Osteoblast (primary cell): ENCODE measurements around the gene JMJD1C. TPM values are rescaled to one million over a fixed set of nuclear protein-coding genes. Genes with fewer than 3 reads are reported as not detected.

ENCODE experiments used
- DNase-seq: peaks from one replicate; pipeline ENCODE4 v3.0.0; 2011; ENCODE audit warnings: low spot score, mixed read lengths; ENCODE audit not compliant: insufficient read length; ENCODE audit errors: missing footprints
- H2AFZ ChIP-seq: 2 replicates; pipeline ENCODE4 v1.6.0; 2011; ENCODE audit warnings: mild to moderate bottlenecking, low read length
- H3K27ac ChIP-seq: 2 replicates; pipeline ENCODE4 v1.5.1; 2011; ENCODE audit warnings: mild to moderate bottlenecking, low read depth, low read length, moderate library complexity
- H3K27me3 ChIP-seq: 2 replicates; pipeline ENCODE4 v1.6.0; 2012; ENCODE audit warnings: mild to moderate bottlenecking, control low read depth, inconsistent platforms, low read length, moderate library complexity; ENCODE audit not compliant: insufficient read depth
- H3K36me3 ChIP-seq: 2 replicates; pipeline ENCODE4 v1.5.1; 2011; ENCODE audit warnings: mild to moderate bottlenecking, low read length, control low read depth, moderate library complexity; ENCODE audit not compliant: insufficient read depth
- H3K4me1 ChIP-seq: 2 replicates; pipeline ENCODE4 v1.5.1; 2011; ENCODE audit warnings: mild to moderate bottlenecking, low read length, control low read depth, moderate library complexity; ENCODE audit not compliant: insufficient read depth
- H3K4me2 ChIP-seq: 2 replicates; pipeline ENCODE4 v1.6.0; 2011; ENCODE audit warnings: mild to moderate bottlenecking, low read length; ENCODE audit not compliant: insufficient read depth
- H3K4me3 ChIP-seq: fragments of 200-600 bp; sonication (generic); 3 replicates; pipeline ENCODE4 v1.5.1; 2012; ENCODE audit warnings: mild to moderate bottlenecking, low read length, inconsistent platforms; ENCODE audit not compliant: insufficient read depth
- H3K79me2 ChIP-seq: 2 replicates; pipeline ENCODE4 v1.6.0; 2012; ENCODE audit warnings: mild to moderate bottlenecking, low read length, control low read depth, inconsistent platforms; ENCODE audit not compliant: insufficient read depth
- H3K9me3 ChIP-seq: 2 replicates; pipeline ENCODE4 v1.5.1; 2011; ENCODE audit warnings: low read depth, low read length, control low read depth
- H4K20me1 ChIP-seq: 2 replicates; pipeline ENCODE4 v1.6.0; 2012; ENCODE audit warnings: mild to moderate bottlenecking, low read length, control low read depth; ENCODE audit not compliant: insufficient read depth
- total RNA-seq: library from RNA; depleted of rRNA; stranded (reverse); fragments of >200 nt; gene quantifications from 2 replicates; pipeline ENCODE4 v1.2.3, GENCODE V29; 2012
- TF ChIP-seq, protein P1 (sequence below): IDR thresholded peaks from 2 replicates; pipeline ENCODE4 v1.5.1; 2011; ENCODE audit warnings: mild to moderate bottlenecking, low read depth, low read length, moderate library complexity; ENCODE audit errors: extremely low read depth

Gene JMJD1C
- total RNA-seq, 1 donor = 92.6 TPM

DNA sequence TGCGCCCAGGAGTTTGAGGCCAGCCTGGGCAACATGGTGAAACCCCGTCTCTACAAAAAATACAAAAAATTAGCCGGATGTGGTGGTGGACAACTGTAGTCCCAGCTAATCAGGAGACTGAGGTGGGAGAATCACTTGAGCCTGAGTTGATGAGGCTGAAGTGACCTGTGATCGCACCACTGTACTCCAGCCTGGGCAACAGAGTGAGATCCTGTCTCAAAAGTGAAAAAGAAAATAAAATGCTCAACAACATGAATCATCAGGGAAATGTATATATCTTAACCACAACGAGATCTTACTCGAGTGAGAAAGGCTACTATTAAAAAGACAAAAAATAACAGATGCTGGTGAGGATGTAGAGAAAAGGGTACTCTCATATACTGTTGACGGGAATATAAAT is 72.7 kb downstream of the JMJD1C start:
- TF ChIP-seq, protein P1, sequence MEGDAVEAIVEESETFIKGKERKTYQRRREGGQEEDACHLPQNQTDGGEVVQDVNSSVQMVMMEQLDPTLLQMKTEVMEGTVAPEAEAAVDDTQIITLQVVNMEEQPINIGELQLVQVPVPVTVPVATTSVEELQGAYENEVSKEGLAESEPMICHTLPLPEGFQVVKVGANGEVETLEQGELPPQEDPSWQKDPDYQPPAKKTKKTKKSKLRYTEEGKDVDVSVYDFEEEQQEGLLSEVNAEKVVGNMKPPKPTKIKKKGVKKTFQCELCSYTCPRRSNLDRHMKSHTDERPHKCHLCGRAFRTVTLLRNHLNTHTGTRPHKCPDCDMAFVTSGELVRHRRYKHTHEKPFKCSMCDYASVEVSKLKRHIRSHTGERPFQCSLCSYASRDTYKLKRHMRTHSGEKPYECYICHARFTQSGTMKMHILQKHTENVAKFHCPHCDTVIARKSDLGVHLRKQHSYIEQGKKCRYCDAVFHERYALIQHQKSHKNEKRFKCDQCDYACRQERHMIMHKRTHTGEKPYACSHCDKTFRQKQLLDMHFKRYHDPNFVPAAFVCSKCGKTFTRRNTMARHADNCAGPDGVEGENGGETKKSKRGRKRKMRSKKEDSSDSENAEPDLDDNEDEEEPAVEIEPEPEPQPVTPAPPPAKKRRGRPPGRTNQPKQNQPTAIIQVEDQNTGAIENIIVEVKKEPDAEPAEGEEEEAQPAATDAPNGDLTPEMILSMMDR = no peak
- Histone ChIP-seq H3K4me1 (no peaks in the 10 kb centered on the region), H2AFZ (no peak overlapping the region), H3K9me3 (no peaks in the 10 kb centered on the region), H3K27me3 (no peaks in the 10 kb centered on the region), H3K27ac (no peak overlapping the region), H3K79me2 (peaks cover 91% of the 10 kb centered on the region), H3K4me3 (no peak overlapping the region), H3K4me2 (no peak overlapping the region), H3K36me3 (no peaks in the 10 kb centered on the region), H4K20me1 (peaks cover 4% of the 10 kb centered on the region)
- no peak for DNase-seq

DNA sequence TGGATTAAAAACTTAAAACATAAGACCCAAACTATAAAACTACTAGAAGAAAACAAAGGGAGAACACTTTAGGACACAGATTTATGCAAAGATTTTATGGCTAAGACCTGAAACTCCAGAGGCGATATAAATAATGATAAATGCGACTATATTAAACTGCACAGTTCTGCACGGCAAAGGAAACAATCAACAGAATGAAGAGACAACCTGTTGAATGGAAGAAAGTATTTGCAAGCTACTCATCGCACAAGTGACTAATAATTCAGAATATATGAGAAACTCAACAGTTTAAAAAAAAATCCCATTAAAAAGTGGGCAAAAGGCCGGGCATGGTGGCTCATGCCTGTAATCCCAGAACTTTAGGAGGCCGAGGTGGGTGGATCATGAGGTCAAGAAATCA is 73.6 kb downstream of the JMJD1C start:
- TF ChIP-seq, protein P1 = no peak
- Histone ChIP-seq H2AFZ (no peak overlapping the region), H3K79me2 (peaks cover 89% of the 10 kb centered on the region), H3K4me2 (no peak overlapping the region), H3K27ac (no peak overlapping the region), H3K4me1 (no peaks in the 10 kb centered on the region), H3K9me3 (no peaks in the 10 kb centered on the region), H3K4me3 (no peak overlapping the region), H3K36me3 (no peaks in the 10 kb centered on the region), H3K27me3 (no peaks in the 10 kb centered on the region), H4K20me1 (peaks cover 6% of the 10 kb centered on the region)
- no peak for DNase-seq

DNA sequence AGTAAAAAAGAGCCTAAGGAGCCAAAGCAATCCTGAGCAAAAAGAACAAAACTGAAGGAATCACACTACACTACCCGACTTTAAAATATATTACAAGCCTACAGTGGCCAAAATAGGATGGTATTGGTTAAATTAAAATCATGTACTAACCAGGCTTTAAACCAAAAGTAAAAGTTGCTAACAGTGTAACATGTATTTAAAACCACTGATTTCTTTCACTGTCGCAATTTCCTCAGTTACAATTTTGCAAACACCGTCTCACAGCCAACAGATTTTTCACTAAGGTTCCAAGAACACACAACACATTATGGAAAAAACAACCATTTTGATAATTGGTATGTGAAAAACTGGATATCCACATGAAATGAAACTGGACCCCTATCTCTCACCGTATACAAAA is 74.0 kb downstream of the JMJD1C start:
- Histone ChIP-seq H3K36me3 (no peaks in the 10 kb centered on the region), H3K27ac (no peak overlapping the region), H3K79me2 (peaks cover 93% of the 10 kb centered on the region), H4K20me1 (peaks cover 8% of the 10 kb centered on the region), H3K9me3 (no peaks in the 10 kb centered on the region), H3K4me2 (no peak overlapping the region), H2AFZ (no peak overlapping the region), H3K4me3 (no peak overlapping the region), H3K4me1 (no peaks in the 10 kb centered on the region), H3K27me3 (no peaks in the 10 kb centered on the region)
- no peak for DNase-seq
- TF ChIP-seq, protein P1 = no peak

DNA sequence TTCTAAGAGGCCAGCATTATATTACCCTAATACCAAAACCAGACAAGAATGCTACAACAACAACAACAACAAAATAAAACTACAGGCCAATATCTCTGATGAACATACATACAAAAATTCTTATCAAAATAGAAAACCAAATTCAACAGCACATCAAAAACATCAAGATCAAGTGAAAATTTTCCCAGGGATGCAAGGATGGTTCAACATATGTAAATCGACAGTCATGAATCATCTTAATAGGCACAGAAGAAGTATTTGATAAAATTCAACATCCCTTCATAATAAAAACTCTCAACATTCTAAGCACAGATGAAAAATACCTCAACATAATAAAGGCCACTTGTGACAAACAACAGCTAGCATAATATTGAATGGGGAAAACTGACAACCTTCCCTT is 75.3 kb downstream of the JMJD1C start:
- H3K79me2 ChIP-seq = peaks cover 96% of the 10 kb centered on the region
- H3K4me3 ChIP-seq = no peak overlapping the region
- no peaks in the 10 kb centered on the region for H3K4me1 ChIP-seq
- no peak for DNase-seq
- H2AFZ ChIP-seq = no peak overlapping the region
- peaks cover 15% of the 10 kb centered on the region for H4K20me1 ChIP-seq
- H3K36me3 ChIP-seq = no peaks in the 10 kb centered on the region
- H3K27ac ChIP-seq = no peak overlapping the region
- no peak overlapping the region for H3K4me2 ChIP-seq
- TF ChIP-seq, protein P1 = no peak
- no peaks in the 10 kb centered on the region for H3K27me3 ChIP-seq
- H3K9me3 ChIP-seq = no peaks in the 10 kb centered on the region
